ENCODE data around the gene CD109.

CD109 gene

GRCh38 chr6:73867411-73867810 is 171.4 kb downstream of the CD109 start:
- no peak for DNase-seq

DNA sequence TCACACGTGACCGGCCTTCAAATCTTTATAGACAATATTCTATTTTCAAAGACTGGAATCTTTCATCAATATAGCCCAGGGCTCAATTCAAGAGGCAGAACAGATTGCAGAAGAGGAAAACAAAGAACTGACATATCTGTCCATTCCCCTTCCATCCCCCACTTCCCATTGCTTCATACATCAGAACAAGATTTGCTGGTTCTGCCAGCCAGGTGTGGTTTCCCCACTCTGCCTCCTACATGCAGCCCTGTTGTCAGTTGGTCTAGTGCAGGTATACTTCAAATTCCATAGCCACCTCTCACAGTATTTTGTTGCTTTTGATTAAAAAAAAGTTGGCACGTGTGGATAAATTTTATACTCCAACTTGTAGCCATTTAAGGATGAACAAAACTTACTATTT is 174.9 kb downstream of the CD109 start:
- DNase-seq = no peak

- no peak for DNase-seq
These were observed 177.1 kb downstream of the CD109 start for GRCh38 chr6:73873081-73873480.
